ENCODE data around the gene ERGIC3.

The ERGIC3 gene

DNA sequence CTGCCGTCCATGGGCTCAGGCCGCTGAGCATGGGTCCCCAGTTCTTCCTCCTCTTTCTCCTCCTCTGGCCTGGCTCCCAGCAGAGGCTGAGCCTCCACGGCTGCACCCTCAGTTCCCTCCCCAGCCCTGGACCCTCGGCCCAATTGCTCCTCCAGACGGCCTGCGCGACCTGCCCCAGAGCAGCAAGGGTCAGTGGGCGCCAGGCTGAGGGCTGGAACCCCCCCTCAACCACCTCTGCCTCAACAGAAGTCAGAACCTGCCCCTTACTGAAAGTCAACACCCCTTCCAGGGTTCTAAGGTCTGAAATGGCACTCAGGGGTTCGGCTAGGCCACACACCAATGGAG is 57.9 kb downstream of the ERGIC3 start:
- DNase-seq = no peak

DNA sequence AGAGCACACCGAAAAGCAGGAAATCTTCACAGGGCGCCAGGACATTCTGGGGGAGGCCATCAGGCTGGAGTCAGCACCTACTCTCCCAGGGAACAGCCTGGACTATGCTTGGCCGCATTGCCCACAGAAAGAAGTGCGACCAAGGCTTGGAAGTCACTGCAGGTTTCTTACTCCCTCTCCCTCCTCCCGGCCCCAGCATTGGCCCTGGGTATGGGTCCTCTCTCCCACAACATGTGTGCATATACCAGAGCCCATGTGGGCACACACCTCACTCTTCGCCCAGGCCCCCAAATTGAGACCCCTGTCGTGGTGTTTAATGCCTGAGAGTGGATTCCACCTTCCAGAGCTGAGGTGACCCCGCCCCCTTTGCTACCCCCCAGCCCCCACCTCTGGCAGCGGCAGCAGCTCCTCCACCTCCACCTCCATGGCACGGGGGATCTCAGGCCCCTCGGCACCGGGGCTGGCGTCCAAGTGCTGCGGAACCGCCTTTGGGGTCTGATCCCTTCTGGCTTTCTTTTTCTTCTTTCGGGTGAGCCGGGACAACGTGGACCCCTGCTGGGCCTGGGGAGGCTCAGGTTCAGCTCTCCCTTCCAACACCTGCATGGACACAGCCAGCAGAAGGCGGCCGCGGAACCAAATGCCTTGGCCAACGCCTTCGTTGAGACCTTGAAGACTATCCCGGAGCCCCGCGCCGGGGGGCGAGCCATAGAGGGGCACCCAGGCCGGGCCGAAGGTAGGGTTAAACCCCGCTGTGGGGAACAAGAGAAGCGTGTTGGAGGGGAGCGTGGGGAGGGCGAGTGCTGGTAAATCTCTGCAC is 58.5 kb downstream of the ERGIC3 start:
- no peak for DNase-seq

DNA sequence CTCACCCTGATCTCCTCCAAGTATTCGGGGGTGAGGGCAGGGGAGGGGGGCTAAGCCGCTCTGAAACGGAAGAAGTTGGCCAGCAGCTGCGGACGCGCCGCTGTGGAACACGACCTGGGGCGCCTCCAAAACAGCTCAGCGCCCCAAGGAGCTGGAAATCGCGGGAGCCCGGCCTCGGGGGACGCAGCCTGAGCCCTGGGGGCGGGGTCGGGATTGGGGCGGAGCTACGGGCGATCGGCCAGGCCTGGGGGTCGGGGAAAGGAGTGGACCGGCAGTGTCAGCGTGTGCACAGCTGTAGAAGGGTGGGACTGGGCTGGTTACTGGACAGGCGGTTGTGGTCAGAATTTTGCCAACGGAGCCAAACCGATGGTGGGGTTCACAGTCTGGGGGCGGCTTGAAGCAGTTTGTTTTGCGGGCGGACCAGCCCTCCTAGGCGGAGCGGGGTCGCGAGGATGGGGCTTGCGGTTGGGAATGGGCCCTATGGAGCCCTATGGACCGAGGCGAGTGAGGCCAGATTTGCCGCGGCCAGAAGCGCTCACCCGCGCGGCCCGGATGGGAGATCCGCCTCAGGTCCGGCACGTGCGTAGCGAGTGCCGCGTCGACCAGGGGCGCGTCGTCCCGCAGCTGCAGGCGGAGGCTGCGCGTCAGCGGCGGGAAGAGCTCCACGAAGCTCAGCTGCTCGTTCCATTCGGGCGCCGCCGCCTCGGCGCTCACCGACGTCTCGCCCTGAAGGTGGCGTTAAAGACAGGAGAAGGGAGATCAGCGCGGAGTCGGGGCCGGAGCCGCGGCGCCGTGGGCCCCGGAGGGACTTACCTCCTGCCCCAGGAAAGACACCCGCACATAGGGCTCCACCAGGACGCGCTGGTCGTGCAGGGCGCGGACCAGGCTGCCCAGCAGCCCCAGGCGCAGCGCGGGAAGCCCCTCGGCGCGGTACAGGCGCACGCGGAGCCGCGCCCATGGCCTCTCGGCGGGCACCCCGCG is 59.4 kb downstream of the ERGIC3 start:
- DNase-seq = peak; percentile 83

DNA sequence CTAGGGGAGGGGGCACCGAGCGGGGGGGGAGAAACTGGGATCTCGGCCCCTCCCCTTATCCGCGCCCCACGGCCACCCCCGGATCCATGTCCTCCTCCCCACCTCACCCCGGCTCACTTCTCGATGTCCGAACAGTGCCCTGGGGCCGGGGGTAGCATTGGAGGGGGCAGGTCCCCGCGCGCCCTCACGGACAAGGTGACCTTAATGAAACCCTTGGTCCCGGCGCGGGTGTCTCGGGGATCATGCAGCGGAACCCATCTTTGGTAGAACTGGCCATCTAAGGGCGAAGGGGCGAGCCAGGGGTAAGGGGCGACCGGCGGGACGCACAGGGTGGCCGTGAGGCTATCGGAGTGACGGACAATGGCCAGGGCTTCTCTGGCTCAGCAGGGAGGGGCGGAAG is 60.1 kb downstream of the ERGIC3 start:
- DNase-seq = no peak

DNA sequence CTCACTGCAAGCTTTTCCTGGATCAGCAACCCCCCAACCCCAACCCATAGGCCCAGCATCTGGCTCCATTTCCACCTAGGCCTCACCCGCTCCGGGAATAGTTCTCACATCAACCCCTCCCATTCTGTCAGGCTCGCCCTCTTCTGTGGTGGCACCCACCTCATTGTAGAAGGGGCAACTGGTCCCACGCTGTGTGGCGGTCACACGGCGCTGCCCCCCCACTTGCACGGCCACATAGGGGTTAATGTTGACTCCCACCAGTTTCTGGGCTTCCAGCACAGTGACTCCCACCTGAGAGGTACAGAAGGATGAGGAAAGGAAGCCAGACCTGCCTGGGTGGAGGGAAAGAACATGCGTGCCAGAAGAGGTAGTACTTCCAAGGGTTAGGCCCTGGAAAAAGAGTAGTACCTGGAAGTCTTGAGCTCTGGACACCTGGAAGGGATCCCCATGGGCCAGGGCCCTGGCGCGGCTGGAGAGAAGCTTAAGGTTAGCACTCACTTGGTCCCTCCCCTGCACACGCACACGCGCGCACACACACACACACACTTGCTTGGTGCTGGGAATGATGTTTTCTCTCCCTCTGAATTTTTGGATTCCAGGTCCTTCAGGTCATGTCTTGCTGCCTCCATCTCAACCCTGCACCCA is 61.1 kb downstream of the ERGIC3 start:
- DNase-seq = no peak

DNA sequence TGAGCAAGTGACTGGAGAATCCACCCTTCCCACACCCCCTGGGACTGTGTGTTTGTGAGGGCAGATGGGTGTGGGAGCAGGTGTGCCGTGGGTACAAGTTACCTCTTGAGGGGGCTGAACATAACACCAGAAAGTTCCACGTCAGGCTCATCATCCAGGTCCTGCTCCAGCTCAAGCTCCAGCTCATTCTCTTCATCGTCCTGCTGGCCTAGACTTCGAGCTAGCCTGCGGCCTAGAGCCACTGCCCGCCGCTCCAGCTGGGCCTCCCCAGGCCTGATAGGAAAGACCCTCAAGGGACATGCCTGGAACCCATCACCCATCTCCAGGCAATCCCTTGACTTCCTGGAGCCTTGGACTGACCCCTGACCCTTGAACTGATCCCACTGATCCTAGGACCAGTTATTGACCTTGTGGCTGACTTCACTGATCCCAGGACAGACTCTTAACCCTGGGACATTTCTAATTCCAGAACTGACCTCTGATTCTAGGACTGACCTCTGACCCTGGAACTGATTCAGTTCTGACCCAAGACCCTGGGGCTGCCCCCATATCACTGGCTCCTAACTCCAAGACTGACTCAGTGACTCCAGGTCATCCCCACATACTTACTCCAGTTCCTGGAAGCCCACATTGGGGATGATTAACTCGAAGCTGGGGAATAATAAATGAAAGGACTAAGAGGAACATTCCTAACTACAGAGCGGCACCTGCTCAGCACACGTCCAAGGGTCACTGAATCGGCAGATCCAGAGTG is 62.0 kb downstream of the ERGIC3 start:
- DNase-seq = no peak

DNA sequence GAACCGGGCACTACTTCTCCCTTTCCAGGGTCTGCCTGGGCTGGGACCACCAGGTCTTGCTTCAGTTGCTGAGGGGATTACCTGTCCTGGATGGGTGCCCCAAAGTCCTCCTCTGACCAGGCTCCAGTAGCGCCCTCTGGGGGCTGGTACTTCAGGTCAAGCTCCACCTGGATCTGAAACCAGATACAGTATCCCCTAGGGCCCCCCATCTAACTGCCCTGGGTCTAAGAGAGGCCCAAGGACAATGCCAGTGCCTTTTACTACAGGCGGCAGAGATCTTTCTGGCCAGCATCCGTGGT is 62.5 kb downstream of the ERGIC3 start:
- peak; percentile 16 for DNase-seq

DNA sequence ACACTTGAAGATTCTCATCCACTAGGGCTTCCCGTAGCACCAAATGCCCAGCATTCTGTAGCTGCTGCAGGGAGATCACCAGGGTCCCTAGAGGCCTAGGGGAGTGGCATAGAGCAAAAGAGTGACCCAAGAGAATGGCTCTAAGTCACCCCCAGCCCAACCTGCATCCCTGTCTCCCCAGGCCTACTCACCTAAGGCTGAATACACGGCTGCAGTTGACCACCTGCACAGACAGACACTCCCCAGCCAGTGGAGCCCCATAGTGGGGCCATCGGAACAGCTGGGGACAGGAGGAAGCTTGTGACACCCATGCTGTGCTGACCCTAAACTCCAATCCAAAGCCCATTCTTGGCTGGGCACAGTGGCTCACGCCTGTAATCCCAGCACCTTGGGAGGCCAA is 64.2 kb downstream of the ERGIC3 start:
- DNase-seq = no peak

Data from CD4-positive, alpha-beta T cell treated with Interleukin-17A for 1 hour (primary cell).